ENCODE data around the gene CDHR1.
"Not testable (repeated sequence)": the region's sequence is repeated elsewhere in the genome, so short reads cannot be mapped to it uniquely, and the experiment has no call there.

The CDHR1 gene

DNA sequence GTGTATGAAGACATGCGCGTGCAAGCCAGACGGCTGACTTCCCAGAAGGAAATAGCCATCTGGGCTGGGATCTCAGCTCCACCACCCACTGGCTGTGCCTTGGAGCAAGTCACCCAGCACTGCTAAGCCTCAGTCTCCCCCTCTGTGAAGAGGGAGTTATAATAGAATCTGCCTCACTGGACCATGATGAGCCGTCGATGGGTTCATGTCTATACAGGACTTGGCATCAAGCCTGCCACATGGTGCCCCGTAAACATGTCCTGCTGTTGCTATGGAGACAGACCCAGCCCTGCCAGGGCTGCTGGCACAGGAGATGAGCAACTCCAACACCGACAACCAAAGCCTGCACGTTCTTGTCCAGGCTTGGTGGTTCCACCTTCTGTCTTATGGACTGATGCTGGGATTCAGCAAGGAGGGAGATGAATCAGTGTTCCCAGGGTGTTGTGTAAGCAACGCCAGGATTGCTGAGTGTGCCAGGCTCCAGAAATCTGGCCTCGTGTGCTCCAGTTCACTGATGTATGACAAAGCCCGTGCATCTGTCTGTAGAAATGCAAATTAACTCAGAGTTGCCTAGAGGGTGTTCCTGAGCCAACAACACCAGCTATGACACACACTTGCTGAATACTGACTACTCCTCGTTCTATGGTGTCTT, 15.2 kb upstream of the CDHR1 start:
- H3K4me3 ChIP-seq (ENCODE audit: control insufficient read depth, low read depth, low read length) = no peak overlapping the region
- DNase-seq (ENCODE audit: low read depth) = peak; percentile 85
- TF ChIP-seq, protein P1, sequence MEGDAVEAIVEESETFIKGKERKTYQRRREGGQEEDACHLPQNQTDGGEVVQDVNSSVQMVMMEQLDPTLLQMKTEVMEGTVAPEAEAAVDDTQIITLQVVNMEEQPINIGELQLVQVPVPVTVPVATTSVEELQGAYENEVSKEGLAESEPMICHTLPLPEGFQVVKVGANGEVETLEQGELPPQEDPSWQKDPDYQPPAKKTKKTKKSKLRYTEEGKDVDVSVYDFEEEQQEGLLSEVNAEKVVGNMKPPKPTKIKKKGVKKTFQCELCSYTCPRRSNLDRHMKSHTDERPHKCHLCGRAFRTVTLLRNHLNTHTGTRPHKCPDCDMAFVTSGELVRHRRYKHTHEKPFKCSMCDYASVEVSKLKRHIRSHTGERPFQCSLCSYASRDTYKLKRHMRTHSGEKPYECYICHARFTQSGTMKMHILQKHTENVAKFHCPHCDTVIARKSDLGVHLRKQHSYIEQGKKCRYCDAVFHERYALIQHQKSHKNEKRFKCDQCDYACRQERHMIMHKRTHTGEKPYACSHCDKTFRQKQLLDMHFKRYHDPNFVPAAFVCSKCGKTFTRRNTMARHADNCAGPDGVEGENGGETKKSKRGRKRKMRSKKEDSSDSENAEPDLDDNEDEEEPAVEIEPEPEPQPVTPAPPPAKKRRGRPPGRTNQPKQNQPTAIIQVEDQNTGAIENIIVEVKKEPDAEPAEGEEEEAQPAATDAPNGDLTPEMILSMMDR (conservative IDR thresholded peaks at IDR 0.05; ENCODE audit: control insufficient read depth, insufficient read depth, low read depth, low read length) = no peak

GRCh38 chr10:84180386-84180785, 14.0 kb upstream of the CDHR1 start:
- not testable (repeated sequence) for DNase-seq (ENCODE audit: low read depth); H3K4me3 ChIP-seq (ENCODE audit: control insufficient read depth, low read depth, low read length)

- TF ChIP-seq, protein P1 (conservative IDR thresholded peaks at IDR 0.05; ENCODE audit: control insufficient read depth, insufficient read depth, low read depth, low read length) = no peak
Measured at GRCh38 chr10:84181631-84182030, 12.7 kb upstream of the CDHR1 start.

GRCh38 chr10:84184517-84184916, 9.8 kb upstream of the CDHR1 start:
- TF ChIP-seq, protein P1 (conservative IDR thresholded peaks at IDR 0.05; ENCODE audit: control insufficient read depth, insufficient read depth, low read depth, low read length) = no peak
- DNase-seq (ENCODE audit: low read depth) = no peak
- no peak overlapping the region for H3K4me3 ChIP-seq (ENCODE audit: control insufficient read depth, low read depth, low read length)

More at GRCh38 chr10:84181631-84182030, 12.7 kb upstream of the CDHR1 start:
- DNase-seq (ENCODE audit: low read depth) = no peak
- no peak overlapping the region for H3K4me3 ChIP-seq (ENCODE audit: control insufficient read depth, low read depth, low read length)

- no peak overlapping the region for H3K4me3 ChIP-seq (ENCODE audit: control insufficient read depth, low read depth, low read length)
- TF ChIP-seq, protein P1 (conservative IDR thresholded peaks at IDR 0.05; ENCODE audit: control insufficient read depth, insufficient read depth, low read depth, low read length) = no peak
- no peak for DNase-seq (ENCODE audit: low read depth)
Measured at GRCh38 chr10:84185526-84186175, 8.7 kb upstream of the CDHR1 start.

DNA sequence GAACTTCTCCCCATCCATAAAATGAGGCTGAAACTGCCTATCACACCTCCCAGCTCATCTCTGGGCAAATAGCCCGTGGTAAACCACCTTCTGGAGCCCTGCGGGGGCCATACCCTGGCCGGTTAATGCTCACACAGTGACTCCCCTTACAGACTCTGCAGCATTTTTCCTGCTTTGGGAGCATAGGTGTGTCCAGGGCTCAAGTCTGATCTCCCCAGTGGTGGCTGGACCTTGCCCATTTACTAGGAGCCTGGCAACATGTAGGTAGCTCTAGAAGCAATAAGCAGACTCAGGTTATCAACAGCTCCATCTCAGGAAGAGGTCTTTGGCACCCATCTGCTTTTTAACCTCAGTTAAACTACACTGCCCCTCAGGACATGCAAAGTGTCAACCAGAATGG, 5.5 kb upstream of the CDHR1 start:
- no peak for DNase-seq (ENCODE audit: low read depth)
- TF ChIP-seq, protein P1 (conservative IDR thresholded peaks at IDR 0.05; ENCODE audit: control insufficient read depth, insufficient read depth, low read depth, low read length) = no peak

DNA sequence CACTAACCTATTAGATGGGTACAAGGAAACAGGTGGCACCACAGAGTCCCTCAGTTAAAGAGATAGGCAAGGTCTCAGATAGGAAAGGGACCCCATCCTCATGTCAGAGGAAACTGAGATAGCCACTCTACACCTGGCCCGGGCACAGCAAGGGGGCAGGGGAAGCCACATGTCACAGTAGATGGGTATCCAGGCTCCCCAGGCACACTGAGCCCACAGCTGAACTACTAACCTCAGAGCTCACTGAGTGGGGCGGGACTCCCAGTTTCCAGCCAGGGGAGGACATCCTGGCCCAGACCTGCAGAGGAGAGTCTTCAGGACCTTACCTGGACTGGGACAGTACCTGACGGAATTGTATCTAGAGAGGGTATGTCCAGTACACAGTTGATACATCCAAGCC, 3.7 kb upstream of the CDHR1 start:
- TF ChIP-seq, protein P1 (conservative IDR thresholded peaks at IDR 0.05; ENCODE audit: control insufficient read depth, insufficient read depth, low read depth, low read length) = no peak
- no peak overlapping the region for H3K4me3 ChIP-seq (ENCODE audit: control insufficient read depth, low read depth, low read length)
- no peak for DNase-seq (ENCODE audit: low read depth)

More for the DNA sequence above, 5.5 kb upstream of the CDHR1 start:
- H3K4me3 ChIP-seq (ENCODE audit: control insufficient read depth, low read depth, low read length) = no peak overlapping the region
